DOHH2 (cell line): ENCODE data around the gene BRK1.

ENCODE experiments used
- H3F3A ChIP-seq: fragments of 200-600 bp; sonication (generic), shearing (Covaris generic); 2 replicates; pipeline ENCODE4 v1.6.0; 2016; ENCODE audit warnings: antibody characterized with exemption, mild to moderate bottlenecking; ENCODE audit not compliant: control insufficient read depth, insufficient read depth
- H3K27ac ChIP-seq: fragments of 200-600 bp; sonication (generic); 2 replicates; pipeline ENCODE4 v1.5.1; 2014; ENCODE audit warnings: low read depth, mild to moderate bottlenecking, low read length, moderate library complexity
- H3K27me3 ChIP-seq: fragments of 200-600 bp; sonication (generic); 2 replicates; pipeline ENCODE4 v1.6.1; 2014; ENCODE audit warnings: mild to moderate bottlenecking, low read length, mixed read lengths; ENCODE audit not compliant: control insufficient read depth
- H3K36me3 ChIP-seq: fragments of 200-600 bp; sonication (generic); 2 replicates; pipeline ENCODE4 v1.6.1; 2014; ENCODE audit warnings: mild to moderate bottlenecking, low read length, moderate library complexity, mixed read lengths; ENCODE audit not compliant: control insufficient read depth
- H3K4me1 ChIP-seq: fragments of 200-600 bp; sonication (generic); 2 replicates; pipeline ENCODE4 v1.6.1; 2014; ENCODE audit warnings: mild to moderate bottlenecking, low read length, mixed read lengths; ENCODE audit not compliant: control insufficient read depth
- H3K4me2 ChIP-seq: fragments of 200-600 bp; sonication (generic); 2 replicates; pipeline ENCODE4 v1.6.0; 2014; ENCODE audit warnings: mild to moderate bottlenecking, low read length, moderate library complexity
- H3K4me3 ChIP-seq: fragments of 200-600 bp; sonication (generic); 2 replicates; pipeline ENCODE4 v1.5.1; 2014; ENCODE audit warnings: mild to moderate bottlenecking, low read length, mixed read lengths
- H3K79me2 ChIP-seq: fragments of 200-600 bp; sonication (generic); 2 replicates; pipeline ENCODE4 v1.6.1; 2014; ENCODE audit warnings: mild to moderate bottlenecking, low read length, mixed read lengths; ENCODE audit not compliant: control insufficient read depth
- H3K9me2 ChIP-seq: fragments of 200-600 bp; sonication (generic); replicated peaks from 2 replicates; pipeline ENCODE4 v1.6.1; 2014; ENCODE audit warnings: mild to moderate bottlenecking, low read length, mixed read lengths; ENCODE audit not compliant: control insufficient read depth
- H3K9me3 ChIP-seq: fragments of 200-600 bp; sonication (generic); 2 replicates; pipeline ENCODE4 v1.6.1; 2014; ENCODE audit warnings: antibody characterized with exemption, low read length, mixed read lengths; ENCODE audit not compliant: control insufficient read depth, insufficient read depth
- H4K20me1 ChIP-seq: fragments of 200-600 bp; sonication (generic); 2 replicates; pipeline ENCODE4 v1.6.0; 2014; ENCODE audit warnings: low read depth, mild to moderate bottlenecking, antibody characterized with exemption, low read length, moderate library complexity; ENCODE audit not compliant: control insufficient read depth, insufficient read depth
- CTCF ChIP-seq: fragments of 200-600 bp; sonication (generic); IDR thresholded peaks from one replicate; pipeline ENCODE4 v1.5.1; 2014; ENCODE audit warnings: antibody characterized with exemption, mild to moderate bottlenecking, low read depth, low read length; ENCODE audit not compliant: poor library complexity, severe bottlenecking
- EZH2phosphoT487 ChIP-seq: fragments of 200-600 bp; sonication (generic); IDR thresholded peaks from 2 replicates; pipeline ENCODE4 v1.6.1; 2017; ENCODE audit warnings: borderline replicate concordance, mild to moderate bottlenecking, antibody characterized with exemption, low read length, moderate library complexity, mixed read lengths

The BRK1 gene

DNA sequence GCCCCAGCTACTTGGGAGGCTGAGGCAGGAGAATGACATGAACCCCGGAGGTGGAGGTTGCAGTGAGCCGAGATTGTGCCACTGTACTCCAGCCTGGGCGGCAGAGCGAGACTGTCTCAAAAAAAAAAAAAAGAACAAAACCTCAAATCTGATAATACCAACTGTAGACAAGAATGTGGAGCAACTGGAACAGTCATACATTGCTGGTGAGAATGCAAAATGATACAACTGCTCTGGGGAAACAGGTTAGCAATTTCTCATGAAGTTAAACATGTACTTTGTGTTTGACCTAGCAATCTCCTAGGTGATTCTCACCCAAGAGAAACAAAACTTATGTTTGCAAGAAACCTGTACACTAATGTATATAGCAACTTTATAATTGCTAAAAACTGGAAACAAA, 21.7 kb downstream of the BRK1 start:
- Histone ChIP-seq H3K4me1 (peaks cover 5% of the 10 kb centered on the region), H3K9me3 (peaks cover 5% of the 10 kb centered on the region; the same call in 1 of the 2 replicates), H3K4me3 (no peak overlapping the region), H3K4me2 (no peak overlapping the region), H4K20me1 (no peaks in the 10 kb centered on the region), H3F3A (no peaks in the 10 kb centered on the region), H3K27ac (no peak overlapping the region), H3K27me3 (no peaks in the 10 kb centered on the region), H3K9me2 (no peaks in the 10 kb centered on the region), H3K36me3 (no peaks in the 10 kb centered on the region), H3K79me2 (peaks cover 9% of the 10 kb centered on the region)
- TF ChIP-seq CTCF (no peak), EZH2phosphoT487 (no peak)

DNA sequence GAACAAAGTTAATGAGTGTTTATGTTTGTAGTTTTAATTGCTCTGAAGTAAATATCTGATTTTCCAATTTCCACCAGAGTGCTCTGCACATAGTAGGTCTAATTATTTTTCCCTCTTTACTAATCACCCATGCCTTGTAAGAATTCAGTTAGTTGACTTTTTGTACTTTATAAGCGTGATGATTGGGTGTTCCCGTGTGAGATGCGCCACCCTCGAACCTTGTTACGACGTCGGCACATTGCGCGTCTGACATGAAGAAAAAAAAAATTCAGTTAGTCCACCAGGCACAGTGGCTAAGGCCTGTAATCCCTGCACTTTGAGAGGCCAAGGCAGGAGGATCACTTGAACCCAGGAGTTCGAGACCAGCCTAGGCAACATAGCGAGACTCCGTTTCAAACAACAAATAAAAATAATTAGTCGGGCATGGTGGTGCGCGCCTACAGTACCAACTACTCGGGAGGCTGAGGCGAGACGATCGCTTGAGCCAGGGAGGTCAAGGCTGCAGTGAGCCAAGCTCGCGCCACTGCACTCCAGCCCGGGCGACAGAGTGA, 25.6 kb downstream of the BRK1 start:
- TF ChIP-seq EZH2phosphoT487 = no peak
- TF ChIP-seq CTCF = no peak
- peak overlapping the region; percentile 71; the same call in 1 of the 2 replicates for H3K27ac ChIP-seq
- peak overlapping the region; percentile 100 for H3K4me2 ChIP-seq
- peaks cover 19% of the 10 kb centered on the region; the same call in 1 of the 2 replicates for H4K20me1 ChIP-seq
- H3K4me1 ChIP-seq = peaks cover 37% of the 10 kb centered on the region
- peaks cover 35% of the 10 kb centered on the region for H3K36me3 ChIP-seq
- H3K9me2 ChIP-seq = no peaks in the 10 kb centered on the region
- H3K4me3 ChIP-seq = peak overlapping the region; percentile 100
- H3K79me2 ChIP-seq = peaks cover 48% of the 10 kb centered on the region
- no peaks in the 10 kb centered on the region; the same call in 1 of the 2 replicates for H3K27me3 ChIP-seq
- no peaks in the 10 kb centered on the region for H3K9me3 ChIP-seq
- no peaks in the 10 kb centered on the region; the same call in 1 of the 2 replicates for H3F3A ChIP-seq

DNA sequence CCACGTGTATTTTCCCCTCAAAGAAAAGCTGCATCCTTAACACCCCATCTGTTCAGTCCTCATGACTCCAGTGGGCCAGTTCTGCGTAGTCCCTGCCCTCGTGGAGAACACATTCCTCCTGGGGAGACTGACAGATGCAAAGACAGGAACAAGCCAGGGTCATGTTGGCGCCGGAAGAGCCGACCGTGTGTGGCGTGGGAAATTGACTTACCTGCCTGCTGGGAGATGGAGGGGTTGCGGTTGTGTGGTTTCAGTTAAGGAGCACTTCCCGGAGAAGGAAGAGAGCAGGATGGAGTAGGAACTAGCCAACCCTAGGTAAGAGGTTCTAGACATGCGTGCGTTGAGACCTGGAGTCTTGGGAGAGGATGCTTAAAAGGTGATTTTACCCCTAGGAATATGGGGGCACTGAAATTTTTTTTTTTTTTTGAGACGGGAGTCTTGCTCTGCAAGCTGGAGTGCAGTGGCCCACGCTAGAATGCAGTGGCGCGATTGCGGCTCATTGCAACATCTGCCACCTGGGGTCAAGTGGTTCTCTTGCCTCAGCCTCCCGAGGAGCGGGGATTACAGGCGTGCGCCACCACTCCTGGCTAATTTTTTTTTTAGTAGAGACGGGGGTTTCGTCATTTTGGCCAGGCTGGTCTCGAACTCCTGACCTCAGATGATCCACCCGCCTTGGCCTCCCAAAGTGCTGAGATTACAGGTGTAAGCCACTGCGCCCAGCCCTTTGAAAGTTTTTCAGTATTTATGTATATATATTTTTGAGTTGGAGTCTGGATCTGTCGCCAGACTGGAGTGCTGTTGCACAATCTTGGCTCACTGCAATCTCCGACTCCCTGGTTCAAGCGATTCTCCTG, 27.5 kb downstream of the BRK1 start:
- Histone ChIP-seq H3K27me3 (no peaks in the 10 kb centered on the region; the same call in 1 of the 2 replicates), H3K9me2 (no peaks in the 10 kb centered on the region), H3K4me3 (peak overlapping the region; percentile 100), H3K79me2 (peaks cover 67% of the 10 kb centered on the region), H3K27ac (peak overlapping the region; percentile 71), H3K9me3 (no peaks in the 10 kb centered on the region), H4K20me1 (peaks cover 22% of the 10 kb centered on the region; the same call in 1 of the 2 replicates), H3K4me2 (peak overlapping the region; percentile 100), H3K36me3 (peaks cover 52% of the 10 kb centered on the region), H3F3A (no peaks in the 10 kb centered on the region; the same call in 1 of the 2 replicates), H3K4me1 (peaks cover 45% of the 10 kb centered on the region)
- TF ChIP-seq EZH2phosphoT487 (no peak), CTCF (no peak)
